Measurements from ENCODE around the gene STRA8.
"Not testable (repeated sequence)": the region's sequence is repeated elsewhere in the genome, so short reads cannot be mapped to it uniquely, and the experiment has no call there.

STRA8 gene

DNA sequence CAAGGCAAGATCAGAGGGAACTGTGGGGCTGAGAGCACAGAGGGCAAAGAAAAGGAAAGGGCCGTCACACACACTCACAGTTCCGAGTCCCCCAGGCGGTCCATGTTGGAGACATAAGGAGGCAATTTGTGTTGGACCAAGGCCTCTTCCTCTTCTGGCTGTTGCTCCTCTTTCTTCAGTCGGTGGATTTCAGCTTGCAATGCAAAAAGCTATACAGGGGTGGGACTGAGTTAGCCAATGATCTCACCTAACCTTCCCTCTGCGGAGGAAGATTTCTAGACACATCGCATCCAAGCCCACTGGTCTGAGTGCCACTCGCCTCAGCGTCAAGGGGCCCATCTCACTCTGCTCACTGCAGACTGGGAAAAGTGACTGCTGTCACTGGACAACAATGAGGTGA, 27.8 kb upstream of the STRA8 start:
- DNase-seq: no peak

DNA sequence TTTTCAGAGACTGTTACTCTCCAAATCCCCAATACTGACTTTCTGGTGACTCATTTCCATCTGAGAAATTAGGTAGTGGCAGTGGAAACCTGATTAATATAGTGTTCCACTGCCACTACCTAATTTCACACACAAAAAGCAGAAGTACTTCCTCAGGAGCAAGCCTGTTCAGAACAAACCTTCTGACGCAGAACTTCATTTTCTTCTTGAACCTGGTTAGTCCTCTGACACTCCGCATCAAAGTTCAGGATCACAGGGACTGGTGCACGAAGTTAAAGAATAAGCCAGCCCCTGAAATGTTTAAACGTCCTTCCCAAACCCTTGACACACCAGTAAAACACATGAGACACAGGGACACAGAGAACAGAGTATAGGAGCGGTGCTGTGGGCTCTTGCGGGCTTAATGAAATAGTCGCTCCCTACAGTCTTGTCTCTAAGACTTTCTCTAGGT, 26.7 kb upstream of the STRA8 start:
- DNase-seq: peak in 1 of 2 donors; percentile 29

- no peak for DNase-seq
Measured at GRCh38 chr7:135207406-135208101, 26.1 kb upstream of the STRA8 start.

DNA sequence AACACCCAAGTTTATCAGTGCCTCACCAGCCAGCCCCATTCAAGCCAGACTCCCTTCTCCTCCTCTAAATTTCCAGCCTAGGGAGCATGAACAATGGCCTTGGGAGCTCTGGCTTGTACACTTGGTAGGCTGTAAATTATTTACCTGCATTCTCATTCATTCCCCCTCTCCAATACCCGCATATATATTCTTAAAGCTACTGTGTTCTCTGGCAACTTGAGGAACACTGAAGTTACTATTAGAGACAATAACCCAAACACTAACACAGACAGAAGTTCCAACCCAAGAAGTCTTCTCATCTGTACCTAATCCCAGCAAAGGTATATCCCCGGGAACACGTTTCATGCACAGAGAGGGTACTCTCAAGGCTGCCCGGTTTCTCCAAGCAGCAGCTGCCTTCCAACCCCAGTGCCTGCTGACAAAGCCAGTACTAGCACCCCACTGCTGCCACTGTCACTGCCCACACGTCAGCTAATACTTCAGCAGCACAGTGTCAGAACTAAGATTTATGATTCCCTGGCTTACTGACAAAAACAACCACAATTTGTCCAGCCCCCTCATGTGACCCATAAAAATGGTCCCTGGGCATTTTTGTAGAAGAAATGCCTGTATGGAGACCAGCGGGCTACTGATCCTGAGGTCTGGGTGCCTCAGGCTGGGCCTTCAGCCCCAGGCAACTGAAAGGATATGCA, 25.4 kb upstream of the STRA8 start:
- DNase-seq: peak in 1 of 2 donors; percentile 23

- peak; percentile 34 to 41 for DNase-seq
Measured at GRCh38 chr7:135209225-135209834, 24.3 kb upstream of the STRA8 start.

GRCh38 chr7:135210888-135211178, 22.8 kb upstream of the STRA8 start:
- DNase-seq: peak in 1 of 2 donors; percentile 27

GRCh38 chr7:135211179-135211945, 22.3 kb upstream of the STRA8 start, which contains the start of gene WDR91:
WDR91 (minus strand) TSS chr7:135211526; CDS start chr7:135211502, 24 bp downstream.
- peak; percentile 89 to 96 for DNase-seq

GRCh38 chr7:135211946-135212685, 21.5 kb upstream of the STRA8 start:
- not testable (repeated sequence) for DNase-seq

DNA sequence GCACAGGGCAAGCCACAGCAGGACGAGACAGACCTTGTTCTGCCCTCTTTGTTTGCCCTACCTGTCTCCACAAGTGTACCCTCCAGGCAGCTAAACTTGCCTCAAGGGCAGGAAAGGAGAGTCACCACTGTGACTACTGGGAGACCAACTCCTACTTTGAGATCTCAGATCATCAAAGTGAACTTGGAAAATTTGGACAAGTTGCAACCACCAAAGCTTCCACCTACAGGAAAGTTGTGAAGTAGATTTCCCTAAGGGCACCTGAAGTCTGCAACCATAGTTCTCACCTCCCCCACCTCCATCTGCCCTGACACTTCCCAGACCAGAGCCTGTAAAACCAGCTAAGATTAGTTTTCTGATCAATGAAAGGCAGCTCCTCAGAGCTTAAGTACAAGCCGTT, 19.8 kb upstream of the STRA8 start:
- no peak for DNase-seq

- no peak for DNase-seq
Measured at GRCh38 chr7:135215180-135215579, 18.5 kb upstream of the STRA8 start.

- DNase-seq: no peak
Measured at GRCh38 chr7:135215698-135216097, 17.9 kb upstream of the STRA8 start.

DNA sequence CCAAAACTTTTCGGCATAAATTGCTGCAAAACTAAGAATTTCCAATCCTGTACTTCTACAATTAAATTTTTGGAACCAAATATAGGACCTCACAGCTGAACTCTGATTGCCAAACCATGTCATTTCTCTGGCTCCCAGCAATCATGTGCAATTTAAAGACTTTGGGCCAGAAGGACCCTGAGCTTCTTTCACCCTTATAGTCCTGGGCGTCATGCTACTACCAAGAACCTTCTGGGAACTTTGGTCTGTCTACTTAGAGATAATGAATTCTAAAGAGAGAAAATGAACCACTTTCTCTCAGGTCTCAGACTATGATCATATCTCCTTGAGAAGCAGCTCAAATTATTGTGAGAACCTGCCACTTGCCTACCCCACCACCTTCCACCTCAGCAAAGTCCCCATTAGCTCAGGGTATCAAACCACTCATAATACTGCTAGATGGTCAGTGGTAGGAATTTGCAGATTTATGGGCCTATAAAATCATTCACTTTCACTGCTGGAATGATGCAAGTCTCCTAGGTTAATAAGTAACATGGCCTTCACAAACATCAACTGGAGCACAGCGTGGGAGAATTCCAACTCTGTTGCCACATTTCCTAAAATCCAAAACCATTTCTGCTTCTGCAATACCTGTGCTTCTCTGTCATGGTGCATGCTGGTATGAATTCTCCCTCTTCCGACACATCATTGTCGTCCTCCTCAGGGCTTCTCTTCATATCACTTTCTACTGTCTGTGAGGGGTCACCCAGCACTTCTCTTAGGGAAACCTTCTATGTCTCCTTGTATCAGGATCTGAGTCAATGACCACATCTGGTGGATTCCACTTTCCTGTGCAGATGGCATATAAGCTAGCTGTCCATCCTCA, 15.8 kb upstream of the STRA8 start:
- DNase-seq: no peak

- peak in 1 of 2 donors; percentile 12 for DNase-seq
Measured at GRCh38 chr7:135224027-135224426, 9.6 kb upstream of the STRA8 start.

GRCh38 chr7:135231686-135232085, 2.0 kb upstream of the STRA8 start:
- no peak for DNase-seq

DNA sequence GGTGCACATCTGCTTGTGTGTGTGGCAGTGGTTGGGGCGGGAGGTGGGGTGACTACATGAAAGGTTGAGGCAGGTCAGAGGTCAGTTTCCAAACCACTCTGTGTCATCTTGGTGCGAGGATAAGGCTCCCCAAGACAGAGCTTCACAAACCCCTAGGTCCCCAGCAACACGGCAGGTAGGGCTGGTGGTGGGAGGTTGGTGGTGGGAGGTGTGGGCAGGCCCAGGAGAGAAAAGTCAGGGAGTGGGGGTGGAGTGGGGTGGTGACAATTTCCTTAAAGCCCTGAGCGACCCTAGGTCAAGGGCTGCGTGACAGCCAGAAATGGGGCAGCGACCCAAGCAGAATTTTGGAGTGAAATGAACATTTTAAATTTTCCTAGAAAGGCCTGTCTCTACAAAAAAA, 1.6 kb upstream of the STRA8 start:
- DNase-seq: no peak

- no peak for DNase-seq
Measured at GRCh38 chr7:135232720-135233119, 918 bp upstream of the STRA8 start.

DNA sequence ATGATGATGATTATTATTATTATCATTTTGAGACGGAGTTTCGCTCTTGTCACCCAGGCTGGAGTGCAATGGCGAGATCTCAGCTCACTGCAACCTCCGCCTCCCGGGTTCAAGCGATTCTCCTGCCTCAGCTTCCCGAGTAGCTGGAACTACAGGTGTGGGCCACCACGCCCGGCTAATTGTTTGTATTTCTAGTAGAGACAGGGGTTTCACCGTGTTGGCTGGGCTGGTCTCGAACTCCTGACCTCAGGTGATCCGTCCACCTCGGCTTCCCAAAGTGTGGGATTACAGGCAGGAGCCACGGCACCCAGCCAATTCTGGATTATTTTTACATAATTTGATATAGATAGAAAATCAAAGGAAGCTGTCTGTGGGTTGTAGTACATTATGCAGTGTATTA, 457 bp downstream of the STRA8 start:
- DNase-seq: not testable (repeated sequence)

DNA sequence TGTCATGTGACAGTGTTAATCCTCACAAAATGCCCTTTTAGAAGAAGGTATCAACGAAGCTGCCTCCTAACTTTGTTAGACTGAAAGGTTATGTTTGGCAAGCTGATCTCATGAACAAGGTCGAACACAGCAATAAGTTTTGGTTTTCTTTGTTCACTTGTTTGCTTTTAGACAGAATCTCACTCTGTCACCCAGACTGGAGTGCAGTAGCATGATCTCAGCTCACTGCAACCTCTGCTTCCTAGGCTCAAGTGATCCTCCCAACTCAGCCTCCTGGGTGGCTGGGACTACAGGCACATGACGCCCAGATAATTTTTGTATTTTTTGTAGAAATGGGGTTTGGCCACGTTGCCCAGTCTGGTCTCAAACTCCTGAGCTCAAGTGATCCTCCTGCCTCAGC, 1.1 kb downstream of the STRA8 start:
- no peak for DNase-seq

DNA sequence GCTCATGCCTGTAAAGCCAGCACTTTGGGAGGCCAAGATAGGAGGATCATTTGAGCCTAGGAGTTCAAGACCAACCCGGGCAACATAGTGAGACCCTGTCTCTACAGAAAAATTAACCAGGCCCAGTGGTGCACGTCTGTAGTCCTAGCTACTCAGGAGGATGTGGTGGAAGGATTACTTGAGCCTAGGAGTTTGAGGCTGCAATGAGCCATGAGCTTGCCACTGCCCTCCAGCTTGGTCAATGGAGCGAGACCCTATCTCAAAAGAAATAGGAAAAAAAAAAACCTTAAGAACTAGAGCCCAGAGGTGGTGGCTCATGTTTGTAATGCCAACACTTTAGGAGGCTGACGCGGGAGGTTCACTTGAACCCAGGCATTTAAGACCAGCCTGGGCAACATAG, 2.2 kb downstream of the STRA8 start:
- no peak for DNase-seq

DNA sequence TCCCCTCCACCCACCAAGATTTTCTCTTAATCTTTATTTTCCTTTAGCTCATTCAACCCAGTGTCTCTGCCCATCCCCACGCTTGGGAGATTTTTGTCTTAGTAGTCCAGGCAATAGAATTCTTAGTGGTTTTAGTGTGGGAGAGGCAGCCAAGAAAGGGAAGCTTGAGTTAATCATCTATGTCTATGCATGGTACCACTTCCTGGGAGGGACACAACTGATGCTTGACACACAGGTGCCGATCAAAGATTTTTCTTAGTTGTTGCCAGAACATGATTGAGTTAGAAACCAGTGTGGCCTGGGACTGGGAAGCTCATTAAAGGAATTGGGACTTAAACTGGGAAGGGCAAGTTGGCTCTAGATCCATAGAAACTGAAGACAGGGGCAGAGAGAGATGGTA, 3.1 kb downstream of the STRA8 start:
- peak in 1 of 2 donors; percentile 7 for DNase-seq

- no peak for DNase-seq
Measured at GRCh38 chr7:135238112-135238744, 4.6 kb downstream of the STRA8 start.

Measured in inflammatory macrophage treated with lipopolysaccharide for 1 hour (primary cell).